ENCODE data around the gene NOC2L. TPM values are rescaled to one million over a fixed set of nuclear protein-coding genes. Genes with fewer than 3 reads are reported as not detected.

The NOC2L gene
- total and polyA plus RNA-seq, 2 donors (not counting 3 experiments of a cell fraction or from before 2014, with no cell fraction given), result 55.3 to 87.9 TPM

DNA sequence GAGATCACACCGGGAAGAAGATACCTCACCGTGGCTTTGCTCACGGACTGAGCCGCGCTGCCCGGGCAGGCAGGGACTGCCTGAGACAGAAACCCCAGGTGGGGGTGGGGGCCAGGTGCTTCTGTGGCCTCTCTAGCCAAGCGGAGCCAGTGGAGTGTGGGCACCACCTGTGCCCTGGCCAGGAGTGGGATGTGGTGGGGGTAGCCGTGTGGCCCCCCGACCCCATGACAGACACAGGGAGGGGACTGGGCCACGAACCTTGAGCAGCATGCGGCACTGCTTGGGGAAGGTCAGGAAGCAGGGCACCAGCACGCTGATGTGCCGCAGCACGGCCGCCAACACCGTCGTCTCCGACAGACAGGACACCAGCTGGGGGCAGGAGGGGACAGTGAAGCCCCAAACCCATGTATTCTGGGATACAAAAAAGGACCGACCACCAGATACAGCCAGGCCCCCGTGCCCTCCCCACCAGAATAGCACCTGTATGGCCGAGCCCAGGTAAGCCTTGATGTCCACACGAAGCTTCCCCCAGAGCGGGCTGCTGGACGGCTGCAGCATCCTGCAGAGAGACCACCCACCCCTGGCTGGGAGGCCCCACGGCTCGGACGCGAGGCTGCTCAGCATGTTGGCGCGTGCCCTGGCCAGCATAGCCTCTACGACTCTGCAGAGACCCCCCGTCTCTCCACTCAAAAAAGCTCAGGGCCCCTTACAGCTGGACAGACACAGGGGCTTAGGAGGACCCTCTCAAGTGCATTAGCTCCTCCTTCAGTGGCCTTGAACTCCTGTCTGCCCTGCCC is 5.3 kb downstream of the NOC2L start:
- peaks cover 15% of the 10 kb centered on the region for H3K79me2 ChIP-seq (ENCODE audit: control insufficient read depth, insufficient read depth, low read length)
- TF ChIP-seq POLR2AphosphoS5 (IDR thresholded peaks at IDR 0.05; ENCODE audit: insufficient read depth, low read depth, low read length), result no peak
- TF ChIP-seq, protein P1, sequence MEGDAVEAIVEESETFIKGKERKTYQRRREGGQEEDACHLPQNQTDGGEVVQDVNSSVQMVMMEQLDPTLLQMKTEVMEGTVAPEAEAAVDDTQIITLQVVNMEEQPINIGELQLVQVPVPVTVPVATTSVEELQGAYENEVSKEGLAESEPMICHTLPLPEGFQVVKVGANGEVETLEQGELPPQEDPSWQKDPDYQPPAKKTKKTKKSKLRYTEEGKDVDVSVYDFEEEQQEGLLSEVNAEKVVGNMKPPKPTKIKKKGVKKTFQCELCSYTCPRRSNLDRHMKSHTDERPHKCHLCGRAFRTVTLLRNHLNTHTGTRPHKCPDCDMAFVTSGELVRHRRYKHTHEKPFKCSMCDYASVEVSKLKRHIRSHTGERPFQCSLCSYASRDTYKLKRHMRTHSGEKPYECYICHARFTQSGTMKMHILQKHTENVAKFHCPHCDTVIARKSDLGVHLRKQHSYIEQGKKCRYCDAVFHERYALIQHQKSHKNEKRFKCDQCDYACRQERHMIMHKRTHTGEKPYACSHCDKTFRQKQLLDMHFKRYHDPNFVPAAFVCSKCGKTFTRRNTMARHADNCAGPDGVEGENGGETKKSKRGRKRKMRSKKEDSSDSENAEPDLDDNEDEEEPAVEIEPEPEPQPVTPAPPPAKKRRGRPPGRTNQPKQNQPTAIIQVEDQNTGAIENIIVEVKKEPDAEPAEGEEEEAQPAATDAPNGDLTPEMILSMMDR (IDR thresholded peaks at IDR 0.05; ENCODE audit: extremely low read depth in 1 of 2, insufficient read depth in 1 of 2, low read depth in 1 of 2, low read length in 2 of 2), result no peak
- TF ChIP-seq MYC (IDR thresholded peaks at IDR 0.05; ENCODE audit: low read depth, low read length), result no peak
- no peak for TF ChIP-seq FOS (IDR thresholded peaks at IDR 0.05; ENCODE audit: borderline replicate concordance, insufficient read depth, low read length)
- TF ChIP-seq, protein P2, sequence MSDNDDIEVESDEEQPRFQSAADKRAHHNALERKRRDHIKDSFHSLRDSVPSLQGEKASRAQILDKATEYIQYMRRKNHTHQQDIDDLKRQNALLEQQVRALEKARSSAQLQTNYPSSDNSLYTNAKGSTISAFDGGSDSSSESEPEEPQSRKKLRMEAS (IDR thresholded peaks at IDR 0.05; ENCODE audit: insufficient read depth, insufficient read length), result no peak
- TF ChIP-seq GATA2 (IDR thresholded peaks at IDR 0.05; ENCODE audit: insufficient read depth, insufficient read length, low read depth, low read length), result no peak
- TF ChIP-seq EZH2 (IDR thresholded peaks at IDR 0.05; ENCODE audit: borderline replicate concordance, low read depth, low read length, severe bottlenecking), result no peak
- no peak for TF ChIP-seq POLR2A (IDR thresholded peaks at IDR 0.05; ENCODE audit: low read depth, low read length)
- TF ChIP-seq JUN (IDR thresholded peaks at IDR 0.05; ENCODE audit: borderline replicate concordance, insufficient read depth, insufficient read length, low read depth), result no peak
- no peak overlapping the region for H3K27ac ChIP-seq (ENCODE audit: insufficient read depth, low read depth, low read length)
- no peaks in the 10 kb centered on the region for H4K20me1 ChIP-seq (replicated peaks; ENCODE audit: control insufficient read depth, extremely low read depth, insufficient read depth, low read length)
- H3K36me3 ChIP-seq (ENCODE audit: control insufficient read depth in 2 of 2, extremely low read depth in 1 of 2, insufficient read depth in 2 of 2, low read length in 2 of 2), result peaks cover 0 to 64% of the 10 kb centered on the region in 2 experiments
- no peak for DNase-seq (ENCODE audit: low read depth, low spot score)
- H3K9ac ChIP-seq (replicated peaks; ENCODE audit: extremely low read depth, insufficient read depth, low read length), result no peak overlapping the region
- no peaks in the 10 kb centered on the region for H3K9me3 ChIP-seq (replicated peaks; ENCODE audit: control insufficient read depth, insufficient read depth, low read length)
- H2AFZ ChIP-seq (ENCODE audit: low read depth, low read length), result no peak overlapping the region
- intact Hi-C loops (cut with micrococcal nuclease), result no loop called here
- no peak overlapping the region for H3K4me3 ChIP-seq (replicated peaks in 1 of 3; ENCODE audit: insufficient read depth in 1 of 3, low read depth in 1 of 3, low read length in 3 of 3)
- no peaks in the 10 kb centered on the region for H3K27me3 ChIP-seq (ENCODE audit: control insufficient read depth in 2 of 2, insufficient read depth in 2 of 2, low read length in 2 of 2)
- H3K4me2 ChIP-seq (ENCODE audit: insufficient read depth, low read length), result no peak overlapping the region
- dilution Hi-C loops (cut with MboI; ENCODE audit: extremely low pct_ligation_motif_present, low sequenced_read_pairs), result no loop called here
- POLR2A ChIA-PET, result no interaction called here
- peaks cover 5% of the 10 kb centered on the region for H3K4me1 ChIP-seq (ENCODE audit: control insufficient read depth, extremely low read depth, insufficient read depth, low read length)
- no peaks in the 10 kb centered on the region for H3K9me1 ChIP-seq (replicated peaks; ENCODE audit: control insufficient read depth, extremely low read depth, insufficient read depth, low read length)
- BruUV-seq (replicated peaks), result no TSS peak
- CTCF ChIA-PET, result no interaction called here
- no peak for FAIRE-seq

Measured in endothelial cell of umbilical vein (primary cell).